ENCODE measurements around the gene TMEM109.

DNA sequence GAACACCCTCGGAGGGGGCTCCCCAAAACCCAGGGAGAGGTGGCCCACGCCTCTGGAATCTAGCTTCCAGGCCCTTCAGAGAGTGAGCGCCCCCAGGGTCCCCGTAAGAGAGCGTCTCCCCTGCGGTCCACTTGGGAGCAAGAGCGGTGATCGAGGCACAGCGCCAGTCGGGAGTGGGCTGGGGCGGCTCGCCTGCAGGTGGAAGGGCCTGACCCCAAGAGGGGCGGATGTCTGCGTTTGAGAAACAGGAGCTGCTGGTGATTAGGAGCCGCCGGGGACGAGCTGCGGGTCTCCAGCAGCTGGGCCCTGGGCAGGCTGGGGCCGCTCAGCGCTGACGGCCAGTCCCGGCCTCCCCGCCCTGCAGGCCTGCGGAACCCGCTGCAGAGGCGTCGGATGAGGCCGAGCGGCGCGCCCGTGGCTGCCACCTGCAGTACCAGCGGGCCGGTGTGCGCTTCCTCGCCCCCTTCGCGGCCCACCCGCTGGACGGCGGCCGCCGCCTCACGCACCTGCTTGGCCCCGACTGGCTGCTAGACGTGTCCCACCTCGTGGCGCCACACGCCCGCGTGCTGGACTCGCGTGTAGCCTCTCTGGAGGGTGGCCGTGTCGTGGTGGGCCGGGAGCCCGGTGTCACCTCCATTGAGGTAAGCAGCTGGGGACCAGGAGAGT lies 20.3 kb downstream of the TMEM109 start:
- TF ChIP-seq BACH2 (CRISPR knock-in tag; IDR thresholded peaks at IDR 0.05; ENCODE audit: borderline replicate concordance): no peak
- TF ChIP-seq ZNF565 (CRISPR knock-in tag; conservative IDR thresholded peaks at IDR 0.05; ENCODE audit: low read depth): no peak
- no peak for TF ChIP-seq ZFP30 (CRISPR knock-in tag; IDR thresholded peaks at IDR 0.05)
- TF ChIP-seq, protein P1, sequence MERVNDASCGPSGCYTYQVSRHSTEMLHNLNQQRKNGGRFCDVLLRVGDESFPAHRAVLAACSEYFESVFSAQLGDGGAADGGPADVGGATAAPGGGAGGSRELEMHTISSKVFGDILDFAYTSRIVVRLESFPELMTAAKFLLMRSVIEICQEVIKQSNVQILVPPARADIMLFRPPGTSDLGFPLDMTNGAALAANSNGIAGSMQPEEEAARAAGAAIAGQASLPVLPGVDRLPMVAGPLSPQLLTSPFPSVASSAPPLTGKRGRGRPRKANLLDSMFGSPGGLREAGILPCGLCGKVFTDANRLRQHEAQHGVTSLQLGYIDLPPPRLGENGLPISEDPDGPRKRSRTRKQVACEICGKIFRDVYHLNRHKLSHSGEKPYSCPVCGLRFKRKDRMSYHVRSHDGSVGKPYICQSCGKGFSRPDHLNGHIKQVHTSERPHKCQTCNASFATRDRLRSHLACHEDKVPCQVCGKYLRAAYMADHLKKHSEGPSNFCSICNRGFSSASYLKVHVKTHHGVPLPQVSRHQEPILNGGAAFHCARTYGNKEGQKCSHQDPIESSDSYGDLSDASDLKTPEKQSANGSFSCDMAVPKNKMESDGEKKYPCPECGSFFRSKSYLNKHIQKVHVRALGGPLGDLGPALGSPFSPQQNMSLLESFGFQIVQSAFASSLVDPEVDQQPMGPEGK (CRISPR knock-in tag; IDR thresholded peaks at IDR 0.05; ENCODE audit: borderline replicate concordance): no peak
- no peak for TF ChIP-seq CREB5 (CRISPR knock-in tag; IDR thresholded peaks at IDR 0.05; ENCODE audit: low read depth)
- TF ChIP-seq, protein P2, sequence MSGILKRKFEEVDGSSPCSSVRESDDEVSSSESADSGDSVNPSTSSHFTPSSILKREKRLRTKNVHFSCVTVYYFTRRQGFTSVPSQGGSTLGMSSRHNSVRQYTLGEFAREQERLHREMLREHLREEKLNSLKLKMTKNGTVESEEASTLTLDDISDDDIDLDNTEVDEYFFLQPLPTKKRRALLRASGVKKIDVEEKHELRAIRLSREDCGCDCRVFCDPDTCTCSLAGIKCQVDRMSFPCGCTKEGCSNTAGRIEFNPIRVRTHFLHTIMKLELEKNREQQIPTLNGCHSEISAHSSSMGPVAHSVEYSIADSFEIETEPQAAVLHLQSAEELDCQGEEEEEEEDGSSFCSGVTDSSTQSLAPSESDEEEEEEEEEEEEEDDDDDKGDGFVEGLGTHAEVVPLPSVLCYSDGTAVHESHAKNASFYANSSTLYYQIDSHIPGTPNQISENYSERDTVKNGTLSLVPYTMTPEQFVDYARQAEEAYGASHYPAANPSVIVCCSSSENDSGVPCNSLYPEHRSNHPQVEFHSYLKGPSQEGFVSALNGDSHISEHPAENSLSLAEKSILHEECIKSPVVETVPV (CRISPR knock-in tag; IDR thresholded peaks at IDR 0.05): no peak
- TF ChIP-seq PPARA (CRISPR knock-in tag; IDR thresholded peaks at IDR 0.05; ENCODE audit: borderline replicate concordance): no peak
- TF ChIP-seq CSDC2 (CRISPR knock-in tag; IDR thresholded peaks at IDR 0.05): no peak
- TF ChIP-seq GLIS3 (CRISPR knock-in tag; IDR thresholded peaks at IDR 0.05): no peak
- TF ChIP-seq TCF4 (CRISPR knock-in tag; IDR thresholded peaks at IDR 0.05; ENCODE audit: borderline replicate concordance): no peak
- no peak for TF ChIP-seq RARB (CRISPR knock-in tag; IDR thresholded peaks at IDR 0.05)
- TF ChIP-seq ZNF70 (CRISPR knock-in tag; IDR thresholded peaks at IDR 0.05): no peak

Data from SK-N-SH treated with all-trans-retinoic acid at 6 μM for 48 hours (cell line).